Measurements from ENCODE around the gene GRM8.

GRM8 gene

GRCh38 chr7:127287133-127287532, 34.4 kb upstream of the GRM8 start:
- Histone ChIP-seq H3K27me3 (ENCODE audit: insufficient read depth, low read length, poor library complexity) (peaks cover 4% of the 10 kb centered on the region), H3K79me2 (ENCODE audit: insufficient read depth, low read length) (no peaks in the 10 kb centered on the region), H3K4me3 (ENCODE audit: low read depth in 1 of 2, low read length in 2 of 2) (no peak overlapping the region), H3K36me3 (ENCODE audit: insufficient read depth, low read length) (no peaks in the 10 kb centered on the region), H3K27ac (ENCODE audit: low read length) (no peak overlapping the region), H3K4me1 (ENCODE audit: insufficient read depth, low read length) (no peaks in the 10 kb centered on the region), H3K9ac (ENCODE audit: low read depth, low read length) (no peak overlapping the region), H3K4me2 (ENCODE audit: insufficient read depth, low read length) (no peak overlapping the region), H3K9me3 (ENCODE audit: insufficient read depth, low read length, severe bottlenecking) (no peaks in the 10 kb centered on the region), H2AFZ (ENCODE audit: low read depth, low read length) (no peak overlapping the region), H4K20me1 (ENCODE audit: insufficient read depth, low read length) (no peaks in the 10 kb centered on the region)
- TF ChIP-seq CTCF (IDR thresholded peaks at IDR 0.05; ENCODE audit: borderline replicate concordance, extremely low read depth, low read length, poor library complexity, severe bottlenecking) (no peak), EZH2 (IDR thresholded peaks at IDR 0.05; ENCODE audit: borderline replicate concordance, low read depth, low read length, severe bottlenecking) (no peak)
- ATAC-seq (ENCODE audit: insufficient read depth, low read depth) (no peak), DNase-seq (no peak)

GRCh38 chr7:127270093-127270492, 17.4 kb upstream of the GRM8 start:
- no peak for ATAC-seq (ENCODE audit: insufficient read depth, low read depth)
- H3K27me3 ChIP-seq (ENCODE audit: insufficient read depth, low read length, poor library complexity), result no peaks in the 10 kb centered on the region
- H3K36me3 ChIP-seq (ENCODE audit: insufficient read depth, low read length), result no peaks in the 10 kb centered on the region
- H3K79me2 ChIP-seq (ENCODE audit: insufficient read depth, low read length), result no peaks in the 10 kb centered on the region
- H4K20me1 ChIP-seq (ENCODE audit: insufficient read depth, low read length), result no peaks in the 10 kb centered on the region
- H3K4me2 ChIP-seq (ENCODE audit: insufficient read depth, low read length), result no peak overlapping the region
- no peak overlapping the region for H3K4me3 ChIP-seq (ENCODE audit: low read depth in 1 of 2, low read length in 2 of 2)
- DNase-seq, result no peak
- H3K27ac ChIP-seq (ENCODE audit: low read length), result no peak overlapping the region
- H3K4me1 ChIP-seq (ENCODE audit: insufficient read depth, low read length), result no peaks in the 10 kb centered on the region
- no peak overlapping the region for H3K9ac ChIP-seq (ENCODE audit: low read depth, low read length)
- H3K9me3 ChIP-seq (ENCODE audit: insufficient read depth, low read length, severe bottlenecking), result no peaks in the 10 kb centered on the region
- no peak overlapping the region for H2AFZ ChIP-seq (ENCODE audit: low read depth, low read length)
- no peak for TF ChIP-seq EZH2 (IDR thresholded peaks at IDR 0.05; ENCODE audit: borderline replicate concordance, low read depth, low read length, severe bottlenecking)
- TF ChIP-seq CTCF (IDR thresholded peaks at IDR 0.05; ENCODE audit: borderline replicate concordance, extremely low read depth, low read length, poor library complexity, severe bottlenecking), result no peak

GRCh38 chr7:127266047-127266446, 13.3 kb upstream of the GRM8 start:
- no peaks in the 10 kb centered on the region for H3K79me2 ChIP-seq (ENCODE audit: insufficient read depth, low read length)
- H3K4me3 ChIP-seq (ENCODE audit: low read depth in 1 of 2, low read length in 2 of 2), result no peak overlapping the region
- H3K4me2 ChIP-seq (ENCODE audit: insufficient read depth, low read length), result no peak overlapping the region
- ATAC-seq (ENCODE audit: insufficient read depth, low read depth) (no peak), DNase-seq (no peak)
- H3K36me3 ChIP-seq (ENCODE audit: insufficient read depth, low read length), result no peaks in the 10 kb centered on the region
- H3K27ac ChIP-seq (ENCODE audit: low read length), result no peak overlapping the region
- no peaks in the 10 kb centered on the region for H3K4me1 ChIP-seq (ENCODE audit: insufficient read depth, low read length)
- no peak overlapping the region for H3K9ac ChIP-seq (ENCODE audit: low read depth, low read length)
- no peaks in the 10 kb centered on the region for H4K20me1 ChIP-seq (ENCODE audit: insufficient read depth, low read length)
- no peaks in the 10 kb centered on the region for H3K9me3 ChIP-seq (ENCODE audit: insufficient read depth, low read length, severe bottlenecking)
- TF ChIP-seq CTCF (IDR thresholded peaks at IDR 0.05; ENCODE audit: borderline replicate concordance, extremely low read depth, low read length, poor library complexity, severe bottlenecking), result no peak
- no peak for TF ChIP-seq EZH2 (IDR thresholded peaks at IDR 0.05; ENCODE audit: borderline replicate concordance, low read depth, low read length, severe bottlenecking)
- no peaks in the 10 kb centered on the region for H3K27me3 ChIP-seq (ENCODE audit: insufficient read depth, low read length, poor library complexity)
- H2AFZ ChIP-seq (ENCODE audit: low read depth, low read length), result no peak overlapping the region

- Histone ChIP-seq H2AFZ (ENCODE audit: low read depth, low read length) (no peak overlapping the region), H3K4me1 (ENCODE audit: insufficient read depth, low read length) (no peaks in the 10 kb centered on the region), H3K79me2 (ENCODE audit: insufficient read depth, low read length) (no peaks in the 10 kb centered on the region), H3K36me3 (ENCODE audit: insufficient read depth, low read length) (no peaks in the 10 kb centered on the region), H3K4me3 (ENCODE audit: low read depth in 1 of 2, low read length in 2 of 2) (no peak overlapping the region), H3K9ac (ENCODE audit: low read depth, low read length) (no peak overlapping the region), H3K9me3 (ENCODE audit: insufficient read depth, low read length, severe bottlenecking) (no peaks in the 10 kb centered on the region), H3K4me2 (ENCODE audit: insufficient read depth, low read length) (no peak overlapping the region), H3K27ac (ENCODE audit: low read length) (no peak overlapping the region), H4K20me1 (ENCODE audit: insufficient read depth, low read length) (no peaks in the 10 kb centered on the region), H3K27me3 (ENCODE audit: insufficient read depth, low read length, poor library complexity) (no peaks in the 10 kb centered on the region)
- no peak for DNase-seq
- no peak for ATAC-seq (ENCODE audit: insufficient read depth, low read depth)
- TF ChIP-seq CTCF (IDR thresholded peaks at IDR 0.05; ENCODE audit: borderline replicate concordance, extremely low read depth, low read length, poor library complexity, severe bottlenecking) (no peak), EZH2 (IDR thresholded peaks at IDR 0.05; ENCODE audit: borderline replicate concordance, low read depth, low read length, severe bottlenecking) (no peak)
Measured at GRCh38 chr7:127264219-127264618, 11.5 kb upstream of the GRM8 start.

Measured in DND-41 (cell line).